ENCODE data around the gene CHGA.

Gene CHGA

DNA sequence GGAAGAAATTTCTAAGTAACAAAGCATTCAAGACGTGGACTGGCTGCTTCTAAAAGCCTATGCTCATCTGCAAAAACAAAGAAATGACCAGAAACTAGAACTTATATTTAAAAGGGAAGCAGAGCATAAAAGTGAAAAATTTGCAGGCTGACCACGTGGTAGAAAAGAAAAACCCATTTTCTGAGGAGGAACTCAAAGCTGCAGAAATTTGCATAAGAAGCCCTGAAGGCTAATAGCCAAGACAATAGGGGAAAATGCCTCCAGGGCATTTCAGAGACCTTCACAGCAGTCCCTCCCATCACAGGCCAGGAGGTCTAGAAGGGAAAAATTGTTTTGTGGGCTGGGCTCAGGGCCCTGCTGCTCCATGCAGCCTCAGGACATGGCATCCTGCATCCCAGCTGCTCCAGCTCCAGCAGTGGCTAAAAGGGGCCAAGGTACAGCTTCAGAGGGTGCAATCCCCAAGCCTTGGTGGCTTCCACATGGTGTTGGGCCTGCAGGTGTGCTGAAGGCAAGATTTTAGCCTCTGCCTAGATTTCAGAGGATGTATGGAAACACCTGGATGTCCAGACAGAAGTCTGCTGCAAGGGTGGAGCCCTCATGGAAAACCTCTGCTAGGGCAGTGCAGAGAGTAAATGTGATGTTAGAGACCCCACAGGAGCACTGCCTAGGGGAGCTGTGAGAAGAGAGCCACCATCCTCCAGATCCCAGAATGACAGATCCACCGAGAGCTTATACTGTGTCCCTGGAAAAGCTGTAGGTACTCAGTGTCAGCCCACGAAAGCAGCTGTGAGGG, 55.5 kb downstream of the CHGA start:
- Histone ChIP-seq H3K27ac (peak overlapping the region; percentile 63), H3K4me1 (ENCODE audit: control insufficient read depth in 1 of 2, insufficient read depth in 1 of 2, low read depth in 1 of 2, low read length in 1 of 2) (no peaks in the 10 kb centered on the region), H3K4me3 (ENCODE audit: low read depth in 1 of 2, low read length in 1 of 2) (no peak overlapping the region), H3K9me3 (no peaks in the 10 kb centered on the region), H3K27me3 (no peaks in the 10 kb centered on the region), H3K36me3 (peaks cover 31% of the 10 kb centered on the region)
- TF ChIP-seq, protein P1, sequence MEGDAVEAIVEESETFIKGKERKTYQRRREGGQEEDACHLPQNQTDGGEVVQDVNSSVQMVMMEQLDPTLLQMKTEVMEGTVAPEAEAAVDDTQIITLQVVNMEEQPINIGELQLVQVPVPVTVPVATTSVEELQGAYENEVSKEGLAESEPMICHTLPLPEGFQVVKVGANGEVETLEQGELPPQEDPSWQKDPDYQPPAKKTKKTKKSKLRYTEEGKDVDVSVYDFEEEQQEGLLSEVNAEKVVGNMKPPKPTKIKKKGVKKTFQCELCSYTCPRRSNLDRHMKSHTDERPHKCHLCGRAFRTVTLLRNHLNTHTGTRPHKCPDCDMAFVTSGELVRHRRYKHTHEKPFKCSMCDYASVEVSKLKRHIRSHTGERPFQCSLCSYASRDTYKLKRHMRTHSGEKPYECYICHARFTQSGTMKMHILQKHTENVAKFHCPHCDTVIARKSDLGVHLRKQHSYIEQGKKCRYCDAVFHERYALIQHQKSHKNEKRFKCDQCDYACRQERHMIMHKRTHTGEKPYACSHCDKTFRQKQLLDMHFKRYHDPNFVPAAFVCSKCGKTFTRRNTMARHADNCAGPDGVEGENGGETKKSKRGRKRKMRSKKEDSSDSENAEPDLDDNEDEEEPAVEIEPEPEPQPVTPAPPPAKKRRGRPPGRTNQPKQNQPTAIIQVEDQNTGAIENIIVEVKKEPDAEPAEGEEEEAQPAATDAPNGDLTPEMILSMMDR (IDR thresholded peaks at IDR 0.05), result no peak

DNA sequence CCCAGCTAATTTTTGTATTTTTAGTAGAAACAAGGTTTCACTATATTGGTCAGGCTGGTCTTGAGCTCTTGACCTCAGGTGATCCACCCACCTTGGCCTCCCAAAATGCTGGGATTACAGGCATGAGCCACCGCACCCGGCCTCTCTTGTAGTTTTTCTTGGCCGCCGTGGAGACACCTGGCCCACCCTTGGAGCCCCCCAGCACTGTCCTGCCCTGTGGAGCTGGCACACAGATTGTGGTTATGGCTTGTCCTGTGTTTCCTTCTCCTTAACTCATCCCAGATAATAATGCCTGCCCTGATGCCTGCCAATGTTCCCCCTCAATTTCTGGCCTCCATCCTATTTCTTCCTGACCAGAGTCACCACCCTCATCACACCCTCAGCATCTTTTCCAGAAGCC, 57.9 kb downstream of the CHGA start:
- Histone ChIP-seq H3K9me3 (no peaks in the 10 kb centered on the region), H3K27ac (no peak overlapping the region), H3K4me1 (ENCODE audit: control insufficient read depth in 1 of 2, insufficient read depth in 1 of 2, low read depth in 1 of 2, low read length in 1 of 2) (no peaks in the 10 kb centered on the region), H3K4me3 (ENCODE audit: low read depth in 1 of 2, low read length in 1 of 2) (no peak overlapping the region), H3K27me3 (no peaks in the 10 kb centered on the region), H3K36me3 (peaks cover 31% of the 10 kb centered on the region)
- TF ChIP-seq, protein P1 (IDR thresholded peaks at IDR 0.05), result no peak

DNA sequence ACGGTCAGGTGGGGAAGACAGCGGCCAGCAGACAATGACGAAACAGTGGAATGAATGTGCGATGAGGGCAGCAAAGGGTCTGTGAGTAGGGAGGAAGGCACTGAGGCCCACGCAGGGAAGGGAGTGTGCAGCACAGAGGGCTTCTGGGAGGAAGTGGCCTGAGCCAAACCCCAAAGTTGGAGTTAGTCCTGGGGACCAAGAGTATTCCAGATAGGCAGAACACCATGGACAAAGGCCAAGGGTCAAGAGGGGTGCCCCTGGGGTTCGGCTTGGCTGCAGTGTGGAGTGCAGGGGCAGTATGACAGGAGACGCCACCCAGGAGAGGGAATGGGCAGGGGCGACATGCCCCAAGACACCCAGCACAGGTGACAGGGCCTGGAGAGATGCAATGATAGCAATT, 58.8 kb downstream of the CHGA start:
- H3K4me3 ChIP-seq (ENCODE audit: low read depth in 1 of 2, low read length in 1 of 2), result no peak overlapping the region

DNA sequence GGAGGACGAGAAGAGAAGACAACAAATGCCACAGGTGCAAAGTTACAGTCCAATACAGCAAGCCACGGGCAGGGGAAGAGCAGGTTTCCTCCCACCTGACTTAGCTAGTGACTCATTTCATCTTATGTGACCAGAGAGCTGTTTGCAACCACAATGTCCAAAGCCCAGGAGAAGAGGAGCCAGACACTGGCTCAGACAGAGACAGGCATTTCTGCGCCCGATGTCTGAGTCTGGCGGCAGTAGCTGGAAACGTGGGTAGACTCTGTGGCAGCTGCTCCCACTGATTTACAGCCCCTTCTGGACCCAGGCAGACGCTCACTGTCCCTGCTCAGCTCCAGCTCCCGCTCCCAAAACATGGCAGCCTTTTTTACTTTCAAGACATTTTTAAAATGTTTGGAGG, 60.0 kb downstream of the CHGA start:
- H3K9me3 ChIP-seq, result no peaks in the 10 kb centered on the region
- no peak overlapping the region for H3K27ac ChIP-seq
- H3K36me3 ChIP-seq, result peaks cover 38% of the 10 kb centered on the region
- no peaks in the 10 kb centered on the region for H3K4me1 ChIP-seq (ENCODE audit: control insufficient read depth in 1 of 2, insufficient read depth in 1 of 2, low read depth in 1 of 2, low read length in 1 of 2)
- H3K4me3 ChIP-seq (ENCODE audit: low read depth in 1 of 2, low read length in 1 of 2), result no peak overlapping the region
- TF ChIP-seq, protein P1 (IDR thresholded peaks at IDR 0.05), result no peak
- H3K27me3 ChIP-seq, result no peaks in the 10 kb centered on the region

More for the DNA sequence above, 58.8 kb downstream of the CHGA start:
- Histone ChIP-seq H3K27me3 (no peaks in the 10 kb centered on the region), H3K27ac (no peak overlapping the region), H3K9me3 (no peaks in the 10 kb centered on the region), H3K4me1 (ENCODE audit: control insufficient read depth in 1 of 2, insufficient read depth in 1 of 2, low read depth in 1 of 2, low read length in 1 of 2) (no peaks in the 10 kb centered on the region), H3K36me3 (peaks cover 33% of the 10 kb centered on the region)
- TF ChIP-seq, protein P1 (IDR thresholded peaks at IDR 0.05), result no peak

DNA sequence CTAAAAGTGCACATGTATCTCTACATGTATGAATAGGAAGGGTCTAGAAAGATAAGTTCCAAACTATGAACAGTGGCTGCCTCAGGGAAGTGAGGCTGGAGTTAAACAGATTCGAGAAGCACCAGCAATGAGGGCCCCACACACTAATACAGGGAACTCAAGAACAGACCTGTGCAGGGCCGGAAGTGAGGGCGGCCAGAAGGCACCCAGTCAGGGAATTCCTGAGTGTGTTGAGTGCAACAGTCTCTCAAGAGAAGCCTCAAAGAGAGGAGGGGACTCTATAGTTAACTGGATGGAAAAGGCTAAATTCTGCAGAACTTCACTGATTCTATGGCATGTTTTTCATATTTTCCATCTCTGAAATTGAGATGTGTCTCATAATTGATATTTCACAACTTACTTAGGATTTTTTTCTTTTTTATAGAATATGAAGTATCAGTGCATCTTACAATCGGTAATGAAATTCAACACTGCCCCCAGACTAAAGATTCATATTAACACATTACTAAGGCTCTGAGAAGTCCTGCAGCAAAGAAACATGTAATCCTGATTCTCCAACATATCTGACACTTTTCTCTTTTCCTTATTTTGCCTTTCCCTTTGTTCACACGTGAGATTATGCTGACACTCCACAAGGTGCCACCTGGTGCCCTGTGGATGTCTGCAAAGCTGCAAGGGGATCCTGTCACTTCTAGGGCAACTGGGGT, 61.3 kb downstream of the CHGA start:
- H3K27ac ChIP-seq, result no peak overlapping the region
- no peaks in the 10 kb centered on the region for H3K9me3 ChIP-seq
- no peaks in the 10 kb centered on the region for H3K4me1 ChIP-seq (ENCODE audit: control insufficient read depth in 1 of 2, insufficient read depth in 1 of 2, low read depth in 1 of 2, low read length in 1 of 2)
- TF ChIP-seq, protein P1 (IDR thresholded peaks at IDR 0.05), result no peak
- no peaks in the 10 kb centered on the region for H3K27me3 ChIP-seq
- peaks cover 49% of the 10 kb centered on the region for H3K36me3 ChIP-seq
- no peak overlapping the region for H3K4me3 ChIP-seq (ENCODE audit: low read depth in 1 of 2, low read length in 1 of 2)

Measured in neutrophil (primary cell).